DMS53 treated with DMSO at 0.1 percent for 48 hours (cell line): ENCODE measurements around the gene ERO1A.

ENCODE experiments used
- DNase-seq: peaks from one replicate; lab custom pipeline; 2025; ENCODE audit not compliant: unreplicated experiment; lab: John Stamatoyannopoulos, UW

The ERO1A gene

DNA sequence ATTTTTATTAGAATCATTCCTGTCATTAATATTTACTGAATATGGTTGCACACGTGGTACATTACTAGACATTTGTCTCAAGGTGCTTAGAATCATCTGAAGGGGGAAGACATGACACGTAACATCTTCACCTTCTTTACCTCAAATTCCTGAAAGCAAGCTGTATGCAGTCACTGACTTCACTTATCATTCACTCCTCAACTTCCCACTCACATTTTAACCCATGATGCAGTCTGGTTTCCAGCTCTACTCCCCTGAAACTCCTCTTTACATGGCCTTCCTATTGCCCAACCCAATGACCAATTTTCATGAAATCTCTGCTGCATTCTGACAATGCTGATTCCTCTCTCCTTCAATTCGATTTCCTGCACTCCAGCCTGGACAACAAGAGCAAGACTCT is 5.9 kb upstream of the ERO1A start:
- no peak for DNase-seq

GRCh38 chr14:52700701-52701172 is 5.4 kb upstream of the ERO1A start:
- DNase-seq, result peak; percentile 80

- peak; percentile 12 for DNase-seq
Observed at GRCh38 chr14:52694761-52695480, 437 bp downstream of the ERO1A start.

GRCh38 chr14:52693532-52693931 is 1.8 kb downstream of the ERO1A start:
- no peak for DNase-seq

- DNase-seq, result no peak
Observed at GRCh38 chr14:52693036-52693435, 2.3 kb downstream of the ERO1A start.

- no peak for DNase-seq
Observed at GRCh38 chr14:52692248-52692962, 3.0 kb downstream of the ERO1A start.

GRCh38 chr14:52690983-52691760 is 4.2 kb downstream of the ERO1A start:
- DNase-seq, result no peak

DNA sequence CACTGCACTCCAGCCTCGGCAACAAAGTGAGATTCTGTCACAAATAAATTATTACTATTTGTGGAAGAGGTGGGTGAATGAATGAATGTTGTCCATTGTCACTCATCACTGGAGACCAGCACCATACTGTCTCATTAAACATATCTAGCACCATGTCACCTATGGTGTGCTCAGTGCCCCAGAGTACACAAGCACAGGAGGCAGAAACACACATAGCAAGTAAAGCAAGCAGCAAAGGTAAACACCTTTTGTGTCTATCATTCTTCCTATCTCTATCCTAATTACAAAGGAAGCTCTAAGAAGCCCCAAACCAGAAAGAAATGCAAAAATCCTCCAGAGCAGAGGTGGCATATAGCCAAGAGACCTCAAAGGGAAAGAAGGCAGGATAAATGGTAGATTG is 9.2 kb downstream of the ERO1A start:
- DNase-seq, result no peak

DNA sequence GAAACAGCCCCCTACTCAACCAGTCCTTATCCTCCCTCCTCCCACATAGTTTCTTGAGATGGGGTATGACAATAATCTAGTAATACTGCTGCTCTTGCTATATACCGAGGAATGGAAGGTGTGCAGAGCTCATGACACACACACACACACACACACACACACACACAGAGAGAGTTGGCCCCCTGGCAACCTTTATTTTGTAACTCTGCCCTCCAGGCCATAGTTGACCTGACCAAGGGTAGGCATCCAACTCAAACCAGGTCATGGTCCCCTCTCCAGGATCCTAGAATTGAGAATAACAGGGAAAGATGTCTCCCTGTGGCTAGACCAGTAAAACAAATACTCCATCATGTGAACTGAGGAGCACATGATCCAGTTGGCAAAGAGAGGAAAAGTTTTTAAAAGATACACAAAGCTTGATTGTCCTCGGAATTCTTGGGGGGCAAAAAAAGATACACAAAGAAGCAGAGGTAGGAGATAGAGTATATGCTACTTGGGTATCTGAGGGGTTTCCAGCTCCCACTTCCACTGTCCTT is 11.3 kb downstream of the ERO1A start:
- DNase-seq, result no peak

GRCh38 chr14:52678591-52678990 is 16.8 kb downstream of the ERO1A start:
- DNase-seq, result peak; percentile 3

GRCh38 chr14:52663850-52664249 is 31.5 kb downstream of the ERO1A start:
- no peak for DNase-seq

GRCh38 chr14:52661314-52661713 is 34.0 kb downstream of the ERO1A start:
- no peak for DNase-seq

GRCh38 chr14:52660832-52661231 is 34.5 kb downstream of the ERO1A start:
- DNase-seq, result no peak

DNA sequence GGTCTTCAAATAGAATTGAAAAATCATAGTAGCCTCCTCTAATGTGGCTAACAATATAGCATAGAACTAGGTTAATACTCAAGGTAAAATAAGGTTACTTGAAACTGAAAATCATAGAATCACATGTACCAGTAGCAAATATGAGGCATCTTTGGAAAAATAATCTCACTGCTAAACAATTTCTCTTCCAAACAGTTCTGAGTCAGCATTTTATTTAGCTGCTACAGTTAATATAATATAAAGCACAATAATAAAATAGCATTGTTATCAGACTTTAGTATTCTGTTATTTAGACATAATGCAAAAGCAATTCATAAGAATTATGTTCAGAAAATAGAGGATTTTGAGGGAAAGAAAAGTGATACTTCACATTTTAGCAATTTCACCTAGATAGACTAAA is 35.0 kb downstream of the ERO1A start:
- no peak for DNase-seq

GRCh38 chr14:52656905-52657304 is 38.5 kb downstream of the ERO1A start:
- no peak for DNase-seq

- no peak for DNase-seq
Observed at GRCh38 chr14:52650774-52651173, 44.6 kb downstream of the ERO1A start.

- DNase-seq, result no peak
Observed at GRCh38 chr14:52649511-52649910, 45.8 kb downstream of the ERO1A start.

DNA sequence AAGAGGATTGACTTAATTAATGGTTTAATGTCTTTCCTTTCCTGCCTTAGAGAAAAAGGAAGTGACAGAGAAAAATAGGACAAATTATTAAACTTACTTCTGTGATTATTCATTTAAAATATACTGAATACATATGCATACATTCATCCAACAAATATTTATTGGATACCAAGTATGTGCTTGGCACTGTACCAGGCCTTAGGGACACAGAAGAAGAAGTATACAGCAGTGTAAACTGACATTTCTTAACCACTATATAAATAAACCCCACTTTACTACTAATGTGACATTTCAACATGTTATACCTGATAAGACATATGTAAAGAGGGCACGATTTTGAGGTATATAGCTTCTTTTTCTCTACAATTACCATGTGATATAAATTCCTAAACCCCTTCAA is 53.6 kb downstream of the ERO1A start:
- DNase-seq, result no peak

DNA sequence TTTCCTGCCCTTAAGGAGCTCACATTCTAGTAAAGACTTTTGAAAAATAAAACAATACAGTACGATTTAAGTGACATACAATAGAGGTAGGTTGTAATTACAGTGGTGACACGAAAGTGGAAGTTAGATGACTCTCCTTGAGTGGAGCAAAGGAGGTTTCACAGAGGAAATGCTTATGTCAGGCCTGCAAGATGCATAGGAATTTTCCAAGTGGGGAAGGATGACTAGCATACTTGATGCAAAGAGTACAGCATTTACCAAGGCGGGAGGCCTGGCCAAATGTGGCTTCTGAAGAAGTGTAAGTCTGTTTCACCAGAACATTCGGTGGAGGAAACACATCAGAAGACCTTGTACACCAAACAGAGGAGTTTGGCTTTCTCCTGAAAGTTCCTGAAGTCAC is 55.2 kb downstream of the ERO1A start:
- DNase-seq, result no peak

DNA sequence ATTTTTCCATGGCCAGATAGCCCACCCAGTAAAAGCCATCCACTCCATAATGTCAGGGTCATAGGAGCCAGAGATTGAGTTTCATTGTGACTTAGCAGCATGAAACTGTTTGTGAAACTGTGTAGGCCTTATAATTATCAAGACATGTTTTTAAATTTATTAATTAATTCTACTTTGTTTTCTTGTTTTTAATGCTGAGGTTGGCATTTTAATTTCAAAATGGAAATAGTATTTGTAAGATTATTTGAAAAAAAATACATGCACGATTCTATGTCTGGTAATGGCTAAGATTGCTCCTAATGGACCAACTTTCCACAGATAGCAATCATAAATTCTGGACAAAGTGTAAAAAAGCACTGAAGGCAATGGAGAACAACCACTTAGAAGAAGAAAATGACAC is 75.7 kb downstream of the ERO1A start:
- DNase-seq, result no peak

- DNase-seq, result no peak
Observed at GRCh38 chr14:52618602-52619001, 76.8 kb downstream of the ERO1A start.

- DNase-seq, result no peak
Observed at GRCh38 chr14:52610187-52610586, 85.2 kb downstream of the ERO1A start.
